PFSK-1 (cell line): Measurements from ENCODE around the gene RAET1L.

Experiments
- POLR2AphosphoS5 ChIP-seq: IDR thresholded peaks from 2 replicates; pipeline ENCODE4 v1.6.1; 2012; ENCODE audit warnings: low read depth, mild to moderate bottlenecking, control low read depth, low read length, moderate library complexity
- SIN3A ChIP-seq: IDR thresholded peaks from 2 replicates; pipeline ENCODE4 v1.6.1; 2012; ENCODE audit warnings: mild to moderate bottlenecking, low read length, moderate library complexity, borderline replicate concordance; ENCODE audit not compliant: insufficient read depth
- TAF1 ChIP-seq: IDR thresholded peaks from 2 replicates; pipeline ENCODE4 v1.6.1; 2012; ENCODE audit warnings: low read length, control low read depth, borderline replicate concordance; ENCODE audit not compliant: insufficient read depth

GRCh38 chr6:150026976-150027805 lies 1.9 kb upstream of the RAET1L start:
- TF ChIP-seq TAF1: no peak
- no peak for TF ChIP-seq POLR2AphosphoS5
- TF ChIP-seq SIN3A: no peak
